Activated CD8-positive, alpha-beta T cell treated with anti-CD3 and anti-CD28 coated beads, Interleukin-2, amount 10 ng/mL, durations not matched to agents 7 days and 5 days (primary cell): Measurements from ENCODE around the gene FAM181A. TPM values are rescaled to one million over a fixed set of nuclear protein-coding genes. Genes with fewer than 3 reads are reported as not detected.

Experiments
- ATAC-seq: fragments of 150-1000 bp; cut with Tn5 transposase; one replicate; pipeline ENCODE4 v1.10.0; 2021; ENCODE audit warnings: moderate library complexity
- CTCF ChIA-PET: fragments of 350-600 bp; sonication (Branson Sonifier 250); formaldehyde crosslinking; loops from one replicate; lab custom pipeline; 2021; ENCODE audit warnings: antibody characterized with exemption; lab: Charles Lee
- POLR2A ChIA-PET: fragments of 350-600 bp; sonication (Branson Sonifier 250); formaldehyde crosslinking; loops from one replicate; lab custom pipeline; 2021; ENCODE audit warnings: antibody characterized with exemption; lab: Charles Lee
- DNase-seq: peaks from one replicate; pipeline ENCODE4 v3.0.0-alpha.2; 2020
- H3K27ac Mint-ChIP-seq: one replicate; pipeline ENCODE4 v1.8.0; 2021; ENCODE audit warnings: mild to moderate bottlenecking, mixed read lengths
- H3K27me3 Mint-ChIP-seq: one replicate; pipeline ENCODE4 v1.8.0; 2021; ENCODE audit warnings: low read depth, mixed read lengths
- H3K36me3 Mint-ChIP-seq: one replicate; pipeline ENCODE4 v1.8.0; 2021; ENCODE audit warnings: low read depth, mixed read lengths
- H3K4me1 Mint-ChIP-seq: one replicate; pipeline ENCODE4 v1.8.0; 2021; ENCODE audit warnings: low read depth, mixed read lengths
- H3K4me3 Mint-ChIP-seq: one replicate; pipeline ENCODE4 v1.8.0; 2021; ENCODE audit warnings: mild to moderate bottlenecking, mixed read lengths
- H3K9me3 Mint-ChIP-seq: one replicate; pipeline ENCODE4 v1.8.0; 2022; ENCODE audit warnings: mixed read lengths; ENCODE audit not compliant: insufficient read depth
- total RNA-seq, 2 experiments: library from RNA; stranded (reverse); gene quantifications; one replicate each; pipeline ENCODE4 v1.2.3, GENCODE V29; 2021

Gene FAM181A
- total RNA-seq, 2 experiments from 2014 or later: not detected

- CTCF ChIA-PET: interaction anchor here (0.6 to 2.3 kb wide), 8 partner anchors 25 to 257 kb away, joined by 3 to 13 read pairs (median 4); no protein-coding TSS in a partner anchor
- ATAC-seq (peak; percentile 91), DNase-seq (peak; percentile 79)
- H3K27me3 Mint-ChIP-seq: peaks cover 4% of the 10 kb centered on the region
- POLR2A ChIA-PET: no interaction called here
- no peaks in the 10 kb centered on the region for H3K36me3 Mint-ChIP-seq
- H3K9me3 Mint-ChIP-seq: no peaks in the 10 kb centered on the region
- H3K4me3 Mint-ChIP-seq: no peak overlapping the region
- peaks cover 5% of the 10 kb centered on the region for H3K4me1 Mint-ChIP-seq
- peak overlapping the region; percentile 33 for H3K27ac Mint-ChIP-seq
Measured at GRCh38 chr14:93906341-93907329, 20.5 kb upstream of the FAM181A start.

- Mint-ChIP-seq H3K4me3 (no peak overlapping the region), H3K9me3 (peaks cover 3% of the 10 kb centered on the region), H3K36me3 (peaks cover 4% of the 10 kb centered on the region), H3K27me3 (no peaks in the 10 kb centered on the region), H3K27ac (no peak overlapping the region), H3K4me1 (peaks cover 19% of the 10 kb centered on the region)
- CTCF ChIA-PET: interaction anchor here (1.7 kb wide), 1 partner anchor 228 kb away, joined by 5 read pairs; no protein-coding TSS in a partner anchor
- DNase-seq (no peak), ATAC-seq (no peak)
- POLR2A ChIA-PET: no interaction called here
Measured at GRCh38 chr14:93909429-93910128, 17.6 kb upstream of the FAM181A start.

DNA sequence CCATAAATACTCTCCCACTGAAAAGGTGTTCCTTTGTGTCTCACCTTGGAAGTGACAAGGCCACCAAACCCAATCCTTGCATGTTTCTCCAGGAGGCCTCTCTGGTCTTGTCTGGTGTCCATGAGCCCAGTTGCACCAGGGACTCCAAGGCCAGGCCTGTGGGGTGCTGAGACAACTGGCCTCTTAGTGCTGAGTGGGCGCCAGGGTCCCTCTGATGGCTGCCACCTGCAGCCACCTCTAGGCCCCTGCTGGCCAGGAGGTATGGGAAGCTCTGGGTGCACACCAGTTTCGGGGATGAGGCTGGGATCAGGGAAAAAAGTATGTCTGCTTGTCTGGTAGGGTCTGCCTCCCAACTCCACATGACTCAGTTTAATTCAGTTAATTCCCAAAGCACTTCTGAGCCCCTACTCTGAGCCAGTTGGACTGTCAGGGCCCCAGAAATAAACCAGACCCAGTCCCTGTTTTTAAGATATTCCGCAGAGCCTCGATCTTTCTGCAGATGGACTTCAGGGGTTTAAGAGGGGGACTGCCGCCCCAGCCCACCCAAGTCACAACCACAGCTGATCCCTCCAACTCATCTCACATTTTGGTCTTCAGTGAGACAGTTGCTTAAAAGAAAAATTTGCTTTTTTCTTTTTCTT lies 15.0 kb upstream of the FAM181A start:
- Mint-ChIP-seq H3K27ac (no peak overlapping the region), H3K27me3 (no peaks in the 10 kb centered on the region), H3K4me3 (no peak overlapping the region), H3K36me3 (peaks cover 4% of the 10 kb centered on the region), H3K4me1 (peaks cover 15% of the 10 kb centered on the region), H3K9me3 (peaks cover 3% of the 10 kb centered on the region)
- ATAC-seq: no peak
- POLR2A ChIA-PET: no interaction called here
- CTCF ChIA-PET: no interaction called here
- no peak for DNase-seq

DNA sequence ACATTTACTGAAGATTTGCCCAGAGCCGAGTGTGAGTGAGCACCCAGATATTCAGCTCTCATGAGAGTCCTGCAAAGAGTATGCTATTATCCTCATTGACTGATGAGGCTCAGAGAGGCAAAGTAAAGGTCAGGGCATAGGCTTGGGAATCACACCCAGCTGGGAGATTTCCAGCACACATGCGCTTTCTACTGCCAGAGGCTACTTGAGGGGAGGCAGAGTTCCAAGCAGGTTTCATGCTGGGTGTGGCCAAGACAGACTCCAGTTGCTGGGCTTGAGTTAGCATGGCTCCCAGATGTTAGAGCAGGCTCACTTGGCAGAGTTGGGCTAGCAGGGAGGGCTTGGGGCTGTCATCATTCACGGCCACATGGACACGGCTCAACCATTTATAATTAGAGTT lies 14.4 kb upstream of the FAM181A start:
- DNase-seq (no peak), ATAC-seq (no peak)
- peaks cover 15% of the 10 kb centered on the region for H3K4me1 Mint-ChIP-seq
- H3K4me3 Mint-ChIP-seq: no peak overlapping the region
- CTCF ChIA-PET: no interaction called here
- H3K36me3 Mint-ChIP-seq: peaks cover 4% of the 10 kb centered on the region
- peaks cover 3% of the 10 kb centered on the region for H3K9me3 Mint-ChIP-seq
- peaks cover 2% of the 10 kb centered on the region for H3K27me3 Mint-ChIP-seq
- H3K27ac Mint-ChIP-seq: no peak overlapping the region
- POLR2A ChIA-PET: no interaction called here

- H3K9me3 Mint-ChIP-seq: peaks cover 3% of the 10 kb centered on the region
- H3K27ac Mint-ChIP-seq: peak overlapping the region; percentile 64
- DNase-seq: peak; percentile 49
- ChIA-PET POLR2A (no interaction called here), CTCF (interaction anchor here (1.3 kb wide), 1 partner anchor 222 kb away, joined by 3 read pairs; no protein-coding TSS in a partner anchor)
- no peak overlapping the region for H3K4me3 Mint-ChIP-seq
- peaks cover 8% of the 10 kb centered on the region for H3K27me3 Mint-ChIP-seq
- no peak for ATAC-seq
- H3K4me1 Mint-ChIP-seq: peaks cover 15% of the 10 kb centered on the region
- peaks cover 4% of the 10 kb centered on the region for H3K36me3 Mint-ChIP-seq
Measured at GRCh38 chr14:93914278-93914677, 12.9 kb upstream of the FAM181A start.

GRCh38 chr14:93915070-93915705 lies 12.0 kb upstream of the FAM181A start:
- DNase-seq (no peak), ATAC-seq (no peak)
- Mint-ChIP-seq H3K4me3 (no peak overlapping the region), H3K4me1 (peaks cover 15% of the 10 kb centered on the region), H3K36me3 (peaks cover 4% of the 10 kb centered on the region), H3K9me3 (peaks cover 3% of the 10 kb centered on the region), H3K27ac (no peak overlapping the region), H3K27me3 (peaks cover 8% of the 10 kb centered on the region)
- POLR2A ChIA-PET: no interaction called here
- CTCF ChIA-PET: interaction anchor here (1.0 kb wide), 1 partner anchor 25 kb away, joined by 4 read pairs; no protein-coding TSS in a partner anchor

- no peak for ATAC-seq
- no peak overlapping the region for H3K27ac Mint-ChIP-seq
- peaks cover 4% of the 10 kb centered on the region for H3K36me3 Mint-ChIP-seq
- peaks cover 3% of the 10 kb centered on the region for H3K9me3 Mint-ChIP-seq
- peaks cover 11% of the 10 kb centered on the region for H3K27me3 Mint-ChIP-seq
- ChIA-PET CTCF (interaction anchor here (1.0 kb wide), 1 partner anchor 24 kb away, joined by 4 read pairs; no protein-coding TSS in a partner anchor), POLR2A (no interaction called here)
- H3K4me1 Mint-ChIP-seq: peaks cover 15% of the 10 kb centered on the region
- no peak for DNase-seq
- no peak overlapping the region for H3K4me3 Mint-ChIP-seq
Measured at GRCh38 chr14:93915800-93916199, 11.3 kb upstream of the FAM181A start.

DNA sequence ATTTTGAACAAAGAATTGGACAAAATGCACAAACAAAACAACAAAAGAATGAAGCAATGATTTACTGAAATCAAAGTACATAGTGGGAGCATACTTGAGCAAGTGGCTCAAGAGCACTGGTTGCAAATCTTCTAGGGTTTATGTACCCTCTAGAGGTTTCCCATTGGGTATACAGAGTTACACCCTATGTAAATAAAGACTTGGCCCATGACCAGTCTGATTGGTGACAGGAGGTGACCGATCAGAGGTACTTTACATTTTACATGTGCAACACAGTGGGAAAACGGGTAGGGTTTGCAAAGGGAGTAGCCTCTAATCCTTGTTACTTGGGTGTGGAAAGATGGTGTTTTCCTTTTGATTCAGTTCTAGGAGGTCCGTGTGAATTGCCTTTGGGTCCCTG lies 10.6 kb upstream of the FAM181A start:
- H3K27me3 Mint-ChIP-seq: peaks cover 13% of the 10 kb centered on the region
- no peak overlapping the region for H3K27ac Mint-ChIP-seq
- DNase-seq (no peak), ATAC-seq (no peak)
- POLR2A ChIA-PET: no interaction called here
- H3K4me3 Mint-ChIP-seq: no peak overlapping the region
- H3K36me3 Mint-ChIP-seq: peaks cover 4% of the 10 kb centered on the region
- CTCF ChIA-PET: no interaction called here
- H3K9me3 Mint-ChIP-seq: peaks cover 3% of the 10 kb centered on the region
- H3K4me1 Mint-ChIP-seq: peaks cover 14% of the 10 kb centered on the region

DNA sequence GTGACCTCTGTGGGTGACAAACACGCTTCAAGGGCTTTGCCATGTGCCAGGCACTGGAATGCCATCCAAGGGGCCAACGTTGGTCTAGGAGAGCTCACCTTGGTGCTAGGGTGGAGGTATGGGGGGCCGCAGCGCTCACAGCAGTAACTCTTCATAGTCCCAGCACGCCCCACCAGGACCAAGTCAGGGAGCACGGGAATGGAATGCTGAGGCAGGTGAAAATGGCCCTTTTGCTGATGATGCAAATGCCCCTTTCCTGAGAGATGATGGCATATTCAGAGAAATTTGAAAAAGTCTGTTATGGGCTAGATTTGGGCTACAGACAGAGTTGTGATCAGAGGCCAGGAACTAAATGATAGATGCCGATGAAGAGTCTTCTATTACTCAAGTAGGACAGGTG lies 10.0 kb upstream of the FAM181A start:
- DNase-seq: no peak
- Mint-ChIP-seq H3K4me1 (peaks cover 14% of the 10 kb centered on the region), H3K36me3 (peaks cover 4% of the 10 kb centered on the region), H3K9me3 (peaks cover 3% of the 10 kb centered on the region), H3K27ac (no peak overlapping the region), H3K27me3 (peaks cover 13% of the 10 kb centered on the region), H3K4me3 (no peak overlapping the region)
- POLR2A ChIA-PET: no interaction called here
- CTCF ChIA-PET: no interaction called here
- ATAC-seq: no peak

DNA sequence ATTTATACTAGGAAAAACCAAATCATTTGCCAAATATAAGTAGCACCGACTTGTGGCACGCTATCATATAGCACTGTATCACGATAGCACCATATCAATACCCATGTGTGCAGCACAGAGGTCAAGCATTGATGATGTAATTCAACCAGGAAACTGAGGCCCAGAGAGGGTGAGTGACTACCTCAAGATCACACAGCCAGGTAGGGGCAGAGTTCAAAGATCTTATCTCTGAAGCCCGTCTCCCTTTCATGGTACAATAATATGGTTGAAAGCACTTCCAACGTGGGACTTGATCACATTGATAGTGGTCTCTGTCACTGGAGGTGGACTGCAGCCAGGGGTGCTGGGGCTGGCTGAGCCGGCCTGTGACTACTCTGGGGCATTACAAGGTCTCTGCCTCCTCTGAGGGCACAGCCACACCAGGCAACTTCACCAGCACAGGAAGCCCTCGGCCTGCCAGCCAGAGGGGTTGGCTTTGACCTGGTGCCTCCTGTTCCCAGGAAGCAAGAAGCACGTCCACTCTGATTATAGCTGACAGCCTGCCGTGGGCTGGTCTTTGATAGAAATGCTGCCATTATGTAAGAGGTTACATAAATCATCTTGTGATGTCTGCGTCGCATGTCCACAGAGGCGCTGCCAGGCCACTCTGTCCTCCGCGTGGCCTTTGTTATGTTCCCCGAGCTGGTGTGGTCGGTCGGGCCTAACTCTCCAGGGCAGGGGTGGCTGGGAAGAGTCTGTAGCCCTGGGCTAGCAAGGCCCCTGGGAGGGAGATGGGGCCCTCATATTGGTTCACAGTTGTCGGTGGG lies 5.9 kb upstream of the FAM181A start:
- Mint-ChIP-seq H3K27me3 (peaks cover 13% of the 10 kb centered on the region), H3K4me3 (no peak overlapping the region), H3K36me3 (no peaks in the 10 kb centered on the region), H3K27ac (no peak overlapping the region), H3K9me3 (no peaks in the 10 kb centered on the region), H3K4me1 (no peaks in the 10 kb centered on the region)
- POLR2A ChIA-PET: no interaction called here
- ATAC-seq: no peak
- CTCF ChIA-PET: interaction anchor here (1.6 kb wide), 1 partner anchor 19 kb away, joined by 5 read pairs; no protein-coding TSS in a partner anchor
- no peak for DNase-seq
